ENCODE measurements around the gene KITLG.
"Not testable (repeated sequence)": the region's sequence is repeated elsewhere in the genome, so short reads cannot be mapped to it uniquely, and the experiment has no call there.

The KITLG gene

DNA sequence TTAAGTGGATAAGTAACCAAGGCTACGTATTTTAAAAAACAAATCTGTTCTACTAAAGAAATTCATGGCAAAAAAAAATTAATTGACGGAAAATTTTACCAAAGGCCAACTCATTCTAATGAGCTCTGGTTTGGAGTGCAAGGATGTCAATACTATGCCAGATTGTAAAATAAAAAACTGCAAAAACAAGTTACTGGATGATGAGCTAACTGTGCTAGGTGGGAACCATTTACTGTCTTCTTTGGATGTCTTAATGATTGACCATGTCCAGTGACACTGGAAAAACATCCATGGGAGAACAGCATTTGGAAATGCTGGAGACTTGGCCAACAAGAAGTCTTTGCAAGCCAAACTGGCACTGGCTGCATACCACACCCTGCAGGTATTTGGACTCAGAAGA, 41.6 kb downstream of the KITLG start:
- DNase-seq (ENCODE audit: low read depth), result no peak

DNA sequence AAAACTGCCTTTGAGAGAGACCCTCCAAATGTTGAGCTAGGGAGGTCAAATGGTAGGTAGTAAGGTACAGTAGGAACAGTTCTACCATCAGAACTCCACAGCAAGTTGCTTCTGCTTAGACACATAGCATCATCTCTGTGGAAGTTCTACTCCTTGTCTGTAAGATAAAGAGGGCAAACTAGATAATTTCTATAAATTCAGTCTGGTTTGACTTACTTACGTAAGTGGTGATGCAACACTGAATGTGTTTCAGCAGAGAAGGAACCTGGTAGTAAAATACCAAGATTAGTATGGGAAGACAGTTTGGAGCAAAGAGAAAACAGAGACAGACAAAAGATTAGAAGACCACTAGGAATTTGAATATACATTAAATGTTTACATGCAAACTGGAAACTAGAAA, 42.0 kb downstream of the KITLG start:
- DNase-seq (ENCODE audit: low read depth), result no peak

DNA sequence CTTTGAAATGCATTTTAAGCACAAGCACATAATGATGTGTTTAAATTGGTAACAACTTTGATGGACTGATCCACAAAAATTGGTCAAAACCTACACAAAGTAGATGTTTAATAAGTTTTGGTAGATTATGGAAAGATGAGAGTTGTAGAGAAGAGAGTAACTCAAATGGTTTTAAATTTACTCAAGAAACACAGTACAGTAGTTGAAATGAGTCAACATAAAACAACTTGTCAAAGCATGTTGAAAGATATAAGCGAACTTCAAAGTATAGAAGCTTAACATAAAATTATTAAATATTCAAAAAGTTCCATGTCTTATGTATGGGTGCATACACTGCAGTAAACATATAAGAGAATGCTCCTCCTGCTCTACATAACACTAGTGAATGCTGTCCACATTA, 49.4 kb downstream of the KITLG start:
- no peak for DNase-seq (ENCODE audit: low read depth)

DNA sequence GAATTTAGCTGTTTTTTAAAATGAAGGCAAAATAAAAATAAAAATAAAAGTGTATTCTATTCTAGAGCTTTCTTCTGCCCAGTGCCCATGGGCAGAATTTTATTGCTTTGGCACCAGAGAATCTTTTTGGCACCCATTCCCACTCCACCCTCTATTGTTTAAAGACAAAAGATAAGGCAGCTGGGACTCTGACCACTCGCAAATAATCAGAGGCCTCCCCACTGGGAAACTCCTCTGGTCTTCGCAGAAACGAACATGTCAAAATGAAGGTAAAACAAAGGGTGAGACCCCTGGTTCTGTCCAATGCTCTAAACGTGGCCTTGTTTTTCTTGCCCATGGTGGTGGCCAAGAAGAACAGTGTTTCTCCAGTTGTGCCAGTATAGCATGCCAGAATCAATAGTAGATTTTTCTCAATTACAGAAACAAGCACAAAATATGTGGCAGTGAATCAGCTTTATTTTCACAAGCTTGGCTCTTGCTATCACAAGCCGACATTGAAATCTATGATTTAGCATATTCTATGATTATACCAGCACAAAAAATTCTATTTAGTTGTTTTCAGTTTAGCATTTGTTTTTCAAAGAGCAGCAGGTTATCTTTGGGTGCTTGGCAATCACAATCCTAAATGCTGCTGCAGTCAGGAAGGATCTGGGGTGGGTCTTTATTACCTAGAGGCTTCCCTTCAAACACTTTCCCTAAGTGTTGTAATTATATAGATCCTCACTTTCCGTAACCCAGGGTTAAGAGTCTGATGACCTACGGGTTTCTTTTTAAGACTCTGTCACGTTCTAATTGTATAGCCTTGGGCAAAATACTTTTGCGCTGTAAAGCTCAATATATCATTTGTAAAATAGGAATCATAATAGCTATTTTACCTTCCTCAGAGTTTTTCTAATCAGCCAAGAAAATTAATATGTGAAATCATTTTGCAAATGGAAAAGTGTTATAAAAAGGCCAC, 50.5 kb downstream of the KITLG start:
- no peak for DNase-seq (ENCODE audit: low read depth)

DNA sequence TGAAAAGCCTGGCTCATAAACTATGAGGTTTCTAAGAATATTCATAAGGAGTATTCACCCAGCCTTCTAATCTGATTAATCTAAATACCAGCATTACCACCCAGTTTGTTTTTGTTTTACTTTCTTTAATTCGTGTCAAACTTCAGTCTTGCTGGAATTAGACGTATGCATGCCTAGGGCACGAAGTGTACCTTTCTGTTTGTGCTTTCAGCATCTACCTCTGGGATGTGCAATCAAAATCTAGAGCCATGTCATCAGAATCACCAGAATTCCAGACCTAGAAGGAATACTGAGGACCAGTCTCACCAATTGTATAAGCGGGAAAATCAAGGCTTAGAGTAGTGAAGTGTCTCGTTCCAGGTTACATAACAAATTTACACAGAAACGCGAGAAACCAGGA, 57.3 kb downstream of the KITLG start:
- DNase-seq (ENCODE audit: low read depth), result no peak

DNA sequence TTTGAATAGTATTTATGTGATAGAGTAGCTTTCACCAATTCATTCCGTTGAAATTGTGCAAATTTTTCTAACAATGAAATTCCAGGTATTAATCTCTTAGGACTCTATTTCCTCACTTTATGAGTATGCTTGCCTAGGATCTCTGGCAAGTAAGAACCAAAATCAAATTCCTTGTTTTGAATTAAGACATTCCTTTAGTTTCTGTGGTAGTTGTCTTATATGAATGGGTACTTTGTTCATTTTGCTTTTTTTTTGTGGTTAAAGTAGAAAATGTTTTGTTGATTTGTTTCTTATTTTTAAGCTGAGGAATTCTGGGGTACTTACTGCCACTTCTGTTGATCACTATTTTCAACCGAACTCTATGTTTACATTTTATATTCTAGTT, 59.8 kb downstream of the KITLG start:
- DNase-seq (ENCODE audit: low read depth), result no peak

DNA sequence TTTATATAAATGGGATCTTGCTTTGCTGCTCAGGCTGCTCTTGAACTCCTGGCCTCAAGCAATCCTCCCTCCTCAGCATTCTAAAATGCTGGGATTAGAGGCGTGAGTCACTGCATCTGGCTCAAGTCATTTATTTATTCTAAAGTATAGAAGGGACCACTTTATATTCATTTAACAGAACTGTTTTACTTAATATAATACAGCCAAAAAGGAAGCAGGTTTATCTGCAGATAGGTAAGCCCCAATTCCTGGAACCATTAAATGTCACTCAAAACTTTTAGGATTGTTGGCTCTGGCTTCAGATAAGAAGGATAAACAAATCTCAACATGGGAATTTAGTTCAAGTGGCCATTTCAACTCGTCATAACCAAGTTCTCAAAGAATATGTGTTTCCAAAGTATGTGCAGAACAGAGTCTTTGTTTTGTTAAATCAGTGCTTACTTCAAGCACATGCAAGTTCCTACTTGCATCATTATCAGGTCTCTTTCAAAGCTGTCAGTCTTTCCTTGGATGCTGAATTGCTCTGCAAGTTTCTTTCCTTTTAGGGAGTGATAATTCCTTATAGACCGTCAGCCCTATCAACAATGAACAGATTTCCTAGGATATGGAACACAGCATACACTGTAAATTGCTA, 60.4 kb downstream of the KITLG start:
- peak; percentile 27 for DNase-seq (ENCODE audit: low read depth)

DNA sequence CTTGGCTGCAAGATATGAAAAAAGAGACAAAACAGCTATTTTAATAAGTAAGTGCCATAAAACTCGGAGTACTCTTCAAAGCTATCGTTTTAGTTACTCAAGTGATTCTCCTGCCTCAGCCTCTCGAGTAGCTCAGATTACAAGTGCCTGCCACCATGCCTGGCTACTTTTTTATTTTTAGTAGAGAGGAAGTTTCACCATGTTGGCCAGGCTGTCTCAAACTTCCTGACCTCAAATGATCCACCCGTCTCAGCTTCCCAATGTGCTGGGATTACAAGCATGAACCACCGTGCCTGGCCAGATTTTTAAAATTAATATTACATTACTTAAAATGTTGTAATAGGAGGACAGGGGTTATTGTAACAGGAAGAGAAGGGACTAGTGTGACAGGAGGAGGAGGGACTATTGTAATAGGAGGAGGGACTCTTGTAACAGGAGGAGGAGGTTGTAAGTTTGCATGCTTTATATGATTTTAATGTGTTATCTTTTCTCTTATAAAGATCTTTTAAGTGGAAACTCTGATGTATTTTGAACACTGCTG, 61.3 kb downstream of the KITLG start:
- DNase-seq (ENCODE audit: low read depth), result no peak

DNA sequence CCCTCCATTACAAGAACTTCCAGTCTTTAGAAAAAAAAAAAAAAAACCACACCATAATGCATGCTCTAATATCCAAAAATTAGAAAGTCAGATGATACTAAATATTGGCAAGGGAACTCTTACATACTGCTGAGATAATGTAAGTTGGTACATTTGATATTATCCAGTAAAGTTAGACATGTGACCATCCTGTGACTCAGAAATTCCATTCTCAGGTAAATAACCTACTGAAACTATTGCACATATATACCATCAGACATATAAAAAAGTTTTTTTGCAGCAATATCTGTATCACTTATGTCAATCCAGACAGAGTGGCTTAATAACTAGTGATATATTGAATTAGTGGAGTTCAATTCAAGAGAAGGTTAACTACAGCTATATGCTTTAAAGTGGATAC, 63.5 kb downstream of the KITLG start:
- DNase-seq (ENCODE audit: low read depth), result no peak

DNA sequence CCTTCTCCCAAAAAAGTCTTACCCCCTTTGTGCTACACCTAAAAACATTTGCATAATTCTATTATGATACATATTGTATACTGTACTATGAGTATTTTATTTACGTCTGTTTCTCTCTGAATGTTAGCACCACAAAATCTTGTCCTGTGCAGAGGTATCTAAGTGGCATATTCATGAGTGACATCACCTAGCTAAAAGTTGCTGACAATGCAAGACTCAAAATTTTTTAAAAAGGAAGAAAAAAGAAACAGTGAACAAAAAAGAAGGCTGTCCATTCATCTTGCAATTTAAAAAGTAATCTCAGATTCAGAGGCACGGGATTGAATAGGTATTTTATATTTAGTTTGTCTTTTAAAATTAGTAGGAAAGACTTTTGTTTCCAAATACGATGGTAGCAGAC, 69.4 kb downstream of the KITLG start:
- DNase-seq (ENCODE audit: low read depth), result no peak

DNA sequence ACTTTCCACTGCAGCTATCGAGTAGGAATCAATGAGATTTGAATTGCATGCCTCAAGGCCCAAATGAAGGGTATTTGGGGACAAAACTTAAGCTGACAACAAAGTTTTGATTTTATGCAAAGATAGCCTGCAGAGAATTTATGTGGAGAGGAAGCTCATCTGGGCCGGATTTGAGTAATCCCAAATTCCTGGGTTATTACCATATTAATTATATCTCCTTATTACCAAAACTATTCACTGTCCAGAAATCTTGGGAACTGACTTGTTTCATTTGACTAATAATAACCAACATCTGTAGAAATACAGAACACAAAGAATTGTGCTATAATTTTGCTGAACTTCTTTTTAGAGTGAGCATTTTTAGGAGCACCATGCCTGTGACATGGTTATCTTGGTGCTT, 70.4 kb downstream of the KITLG start:
- peak; percentile 80 for DNase-seq (ENCODE audit: low read depth)

DNA sequence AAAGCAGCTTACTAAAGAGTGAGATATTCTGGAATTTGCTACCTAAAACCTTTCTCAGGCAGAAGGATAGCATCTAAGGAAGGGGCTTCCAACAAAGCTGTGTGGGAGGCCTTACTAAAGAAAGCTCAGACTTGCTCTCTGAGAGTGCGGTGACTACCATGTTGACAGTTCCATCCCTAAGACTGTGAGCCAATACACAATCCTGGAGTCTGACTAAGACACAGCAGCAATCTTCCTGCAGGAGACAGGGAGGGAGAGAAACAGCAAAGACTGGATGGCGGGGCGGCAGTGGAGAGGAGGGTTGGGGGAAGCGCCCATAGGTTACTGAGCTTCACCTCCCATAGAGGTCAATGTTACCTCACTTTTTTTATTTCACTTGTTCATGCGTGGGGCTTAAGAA, 70.9 kb downstream of the KITLG start:
- DNase-seq (ENCODE audit: low read depth), result peak; percentile 80

DNA sequence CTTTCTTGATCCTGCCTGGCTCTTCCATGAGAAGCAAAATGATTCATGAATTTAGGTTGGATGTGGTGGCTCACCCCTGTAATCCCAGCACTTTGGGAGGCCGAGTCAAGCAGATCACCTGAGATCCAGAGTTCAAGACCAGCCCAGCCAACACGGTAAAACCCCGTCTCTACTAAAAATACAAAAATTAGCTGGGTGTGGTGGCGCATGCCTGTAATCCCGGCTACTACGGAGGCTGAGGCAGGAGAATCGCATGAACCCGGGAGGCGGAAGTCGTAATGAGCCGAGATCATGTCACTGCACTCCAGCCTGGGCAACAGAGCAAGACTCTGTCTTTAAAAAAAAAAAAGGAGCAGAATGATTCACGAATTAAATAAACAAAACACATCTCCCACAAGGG, 72.4 kb downstream of the KITLG start:
- not testable (repeated sequence) for DNase-seq (ENCODE audit: low read depth)

DNA sequence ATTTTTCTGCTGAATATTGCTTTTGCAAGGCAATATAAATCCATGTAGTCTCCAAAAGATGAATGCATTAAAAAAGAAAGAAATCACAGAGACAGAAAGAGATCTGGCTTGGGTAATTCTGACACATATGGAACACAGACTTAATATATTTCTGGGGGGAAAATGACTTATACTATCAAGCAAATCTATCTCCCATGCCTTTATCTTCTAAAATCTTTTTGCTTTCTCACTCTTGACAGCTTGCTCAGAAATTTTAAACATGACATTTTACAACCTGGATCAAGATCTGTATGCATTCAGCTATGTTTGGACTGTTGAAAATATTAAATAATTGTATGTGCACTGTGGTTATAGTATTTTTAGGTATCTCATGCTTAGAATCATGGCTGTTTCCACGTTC, 73.0 kb downstream of the KITLG start:
- DNase-seq (ENCODE audit: low read depth), result no peak

DNA sequence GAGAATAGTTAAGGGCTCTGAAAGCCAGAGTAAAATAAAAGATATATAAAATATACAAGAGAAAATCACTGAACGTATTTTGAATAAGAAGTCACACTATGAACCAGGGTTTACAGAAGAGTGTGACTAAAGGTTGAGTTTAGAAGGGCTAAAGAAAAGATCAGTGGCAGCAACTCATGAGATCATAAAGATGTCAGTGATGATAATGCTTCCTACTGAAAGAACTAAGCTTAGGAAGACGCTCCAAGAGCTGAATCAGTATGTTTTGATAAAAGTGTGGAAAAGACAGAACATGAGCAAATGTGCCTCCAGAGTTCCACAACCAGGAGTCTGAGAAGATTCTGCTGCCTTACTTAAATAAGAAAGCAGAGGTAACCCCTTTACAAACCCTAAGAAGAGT, 74.6 kb downstream of the KITLG start:
- DNase-seq (ENCODE audit: low read depth), result peak; percentile 73

DNA sequence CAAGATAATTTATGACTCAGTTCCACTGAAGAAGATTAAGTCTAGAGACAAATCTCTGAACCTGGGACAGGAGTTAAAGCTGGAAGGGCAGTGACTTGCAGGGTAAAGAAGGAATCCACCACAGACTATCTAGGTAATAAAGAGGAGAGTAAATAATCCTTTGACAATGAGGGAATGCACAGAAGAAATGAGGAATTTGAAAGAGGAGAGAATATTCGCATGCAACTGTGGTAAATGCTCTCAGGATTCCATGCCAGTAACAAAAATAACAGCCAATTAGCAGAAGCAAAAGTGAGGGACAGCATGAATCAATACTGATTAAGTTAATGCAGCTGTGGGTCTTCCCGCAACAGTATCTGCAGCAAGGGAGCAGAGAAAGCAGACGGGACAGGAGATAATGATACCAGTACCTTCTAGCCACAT, 77.0 kb downstream of the KITLG start:
- DNase-seq (ENCODE audit: low read depth), result peak; percentile 67

DNA sequence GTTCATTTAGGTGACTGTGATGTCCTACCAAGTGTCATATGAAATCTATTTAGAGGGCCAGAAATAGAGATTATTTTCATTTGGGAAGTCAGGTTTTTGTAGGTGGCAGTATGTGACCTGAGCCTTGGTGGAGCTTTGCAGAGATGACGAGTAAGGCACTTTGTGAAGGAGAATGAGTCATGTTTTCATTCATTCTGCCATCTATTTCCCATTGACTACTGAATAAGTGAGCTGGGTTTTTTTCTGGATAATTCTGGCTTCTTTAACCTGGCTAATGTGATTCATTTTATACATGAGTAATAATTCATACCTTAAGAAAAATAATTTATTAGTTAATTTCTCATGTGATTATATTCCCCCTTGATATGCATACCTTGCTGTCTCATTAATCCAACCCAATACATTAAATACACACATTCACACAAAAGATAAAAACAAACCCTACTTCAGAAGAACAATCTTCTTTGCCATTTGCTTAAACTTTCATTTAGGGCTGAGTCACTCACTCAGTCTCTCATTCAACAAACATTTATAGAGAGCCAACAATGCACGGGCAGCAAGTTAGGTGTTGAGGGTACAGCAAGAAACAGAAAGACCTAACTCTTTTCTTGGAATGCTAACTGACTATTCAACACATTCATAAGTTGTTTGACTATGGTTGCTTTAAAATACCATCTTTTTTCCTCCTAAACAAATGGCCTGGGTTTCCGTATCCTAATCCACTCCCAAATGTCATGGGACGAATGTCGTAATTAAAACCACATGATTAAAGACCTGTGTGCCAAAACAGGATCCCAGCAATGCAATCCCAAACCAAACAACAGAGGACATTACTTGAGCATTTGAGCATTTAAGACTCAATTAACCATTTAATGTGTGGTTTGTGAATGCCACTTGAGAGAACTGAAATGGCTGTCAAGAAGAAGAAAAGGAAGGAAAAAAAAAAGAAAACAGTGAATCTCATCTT, 78.0 kb downstream of the KITLG start:
- DNase-seq (ENCODE audit: low read depth), result peak; percentile 48

DNA sequence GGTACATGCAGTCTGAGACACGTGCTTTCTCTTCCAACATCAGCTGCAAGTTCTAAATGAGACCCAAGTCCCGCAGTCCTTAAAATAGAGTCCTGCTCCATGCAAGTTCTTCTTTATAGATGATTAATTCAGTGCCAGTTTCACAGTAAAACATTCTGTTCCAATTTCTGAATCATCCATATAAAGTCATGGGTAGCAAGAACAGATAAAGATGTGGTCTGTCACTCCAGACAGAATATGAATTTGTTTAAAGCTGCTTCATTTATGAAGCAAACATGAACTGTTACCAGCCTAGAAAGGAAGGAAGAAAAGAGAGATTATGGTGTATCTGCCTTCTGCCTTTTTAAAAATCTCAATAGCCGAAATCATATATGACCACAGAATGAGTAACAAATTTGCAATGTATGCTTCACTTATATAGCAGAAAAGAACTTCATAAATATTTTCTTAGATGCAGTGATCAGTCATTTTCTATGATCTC, 83.3 kb downstream of the KITLG start:
- DNase-seq (ENCODE audit: low read depth), result peak; percentile 31

DNA sequence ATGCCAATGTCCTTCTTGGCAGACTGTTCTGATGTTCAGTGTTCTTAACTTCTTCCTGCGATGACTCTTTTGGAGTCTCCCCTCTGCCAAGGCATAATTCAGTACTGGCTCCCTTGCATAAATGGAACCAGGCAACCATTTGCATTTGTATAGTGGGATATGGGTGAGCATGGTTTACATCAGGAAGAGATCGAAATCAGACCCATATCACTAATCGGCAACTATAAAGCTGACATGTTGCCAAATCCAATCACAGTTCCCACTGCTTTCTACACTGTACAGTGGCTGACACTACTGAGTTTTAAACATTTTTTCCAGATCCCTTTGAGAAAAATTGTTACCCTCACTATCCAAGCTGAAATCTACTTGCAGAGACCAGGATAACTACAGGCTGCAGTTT, 83.8 kb downstream of the KITLG start:
- DNase-seq (ENCODE audit: low read depth), result no peak

DNA sequence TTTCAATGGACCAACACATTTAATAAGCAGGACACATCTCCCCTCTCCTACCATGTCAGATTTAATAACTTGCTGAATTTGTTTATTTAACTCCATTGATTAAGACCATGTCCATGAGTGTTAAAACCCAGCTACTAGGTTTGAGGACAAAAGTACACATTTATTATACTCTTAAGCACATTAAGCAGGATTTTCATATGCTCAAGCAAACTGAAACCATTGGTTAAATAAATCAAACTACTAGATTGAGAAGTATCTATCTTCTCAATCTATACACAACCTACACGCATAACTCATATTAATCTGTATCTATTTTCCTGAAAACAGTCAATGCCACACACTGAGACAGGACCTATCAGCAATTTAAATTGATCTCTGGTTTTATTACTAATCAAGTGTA, 85.2 kb downstream of the KITLG start:
- no peak for DNase-seq (ENCODE audit: low read depth)

DNA sequence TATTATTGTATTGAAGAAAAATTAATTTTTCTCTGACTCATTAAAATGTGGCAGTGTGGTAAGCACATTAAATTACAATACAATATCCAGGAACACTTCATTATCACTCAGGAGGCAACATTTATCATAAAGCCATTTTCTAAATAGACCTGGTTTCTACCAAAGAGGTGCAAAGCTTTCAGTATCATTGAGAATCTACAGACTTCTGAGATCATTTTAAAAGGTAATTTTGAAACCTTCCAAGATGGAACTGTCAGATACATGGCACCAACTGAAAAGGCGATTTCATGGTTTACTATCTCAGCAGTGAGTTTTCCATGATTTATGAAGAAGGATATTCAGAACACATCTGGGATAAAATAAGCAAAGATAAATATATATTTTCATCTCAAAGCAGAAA, 85.8 kb downstream of the KITLG start:
- no peak for DNase-seq (ENCODE audit: low read depth)

DNA sequence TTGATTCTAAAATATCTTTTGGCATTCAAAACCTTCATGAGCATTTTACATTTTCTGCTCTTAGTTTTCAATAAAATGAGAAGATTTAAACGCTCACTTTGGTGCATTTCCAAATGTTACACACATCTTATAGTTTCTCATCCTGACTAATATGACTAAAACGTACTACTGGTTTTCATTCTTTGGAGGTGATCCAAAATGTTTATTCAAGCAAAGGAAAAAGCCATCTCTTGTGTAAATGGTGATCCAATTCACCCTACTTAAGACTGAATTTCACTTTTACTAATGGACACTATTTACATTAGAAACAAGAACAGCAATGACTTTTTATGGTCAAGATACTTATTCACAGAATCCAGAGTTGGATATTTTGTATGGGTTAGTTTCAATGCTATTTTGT, 86.6 kb downstream of the KITLG start:
- DNase-seq (ENCODE audit: low read depth), result peak; percentile 89
